HG03571 (cell line): ENCODE data around the gene SERTAD2.

Source experiments
- ATAC-seq: cut with Tn5 transposase; IDR thresholded peaks from one replicate; pipeline ENCODE4 v1.9.1; 2021; ENCODE audit not compliant: unreplicated experiment

SERTAD2 gene

GRCh38 chr2:64649626-64650025 lies 4.1 kb downstream of the SERTAD2 start:
- ATAC-seq = no peak

GRCh38 chr2:64649013-64649484 lies 4.7 kb downstream of the SERTAD2 start:
- no peak for ATAC-seq

GRCh38 chr2:64646007-64646880 lies 7.5 kb downstream of the SERTAD2 start:
- ATAC-seq = no peak

GRCh38 chr2:64644458-64645382 lies 9.0 kb downstream of the SERTAD2 start:
- ATAC-seq = peak; percentile 41

GRCh38 chr2:64643838-64644457 lies 9.8 kb downstream of the SERTAD2 start:
- no peak for ATAC-seq

GRCh38 chr2:64641599-64641998 lies 12.1 kb downstream of the SERTAD2 start:
- ATAC-seq = no peak

- ATAC-seq = no peak
Measured at GRCh38 chr2:64640153-64641044, 13.3 kb downstream of the SERTAD2 start.

GRCh38 chr2:64639691-64640090 lies 14.0 kb downstream of the SERTAD2 start:
- ATAC-seq = no peak

GRCh38 chr2:64638502-64639120 lies 15.1 kb downstream of the SERTAD2 start:
- ATAC-seq = no peak

- ATAC-seq = no peak
Measured at GRCh38 chr2:64637931-64638330, 15.8 kb downstream of the SERTAD2 start.

GRCh38 chr2:64637000-64637635 lies 16.6 kb downstream of the SERTAD2 start:
- ATAC-seq = peak; percentile 33

GRCh38 chr2:64635976-64636911 lies 17.5 kb downstream of the SERTAD2 start:
- ATAC-seq = peak; percentile 68

- no peak for ATAC-seq
Measured at GRCh38 chr2:64634345-64635267, 19.1 kb downstream of the SERTAD2 start.

GRCh38 chr2:64632835-64633819 lies 20.6 kb downstream of the SERTAD2 start:
- no peak for ATAC-seq

- no peak for ATAC-seq
Measured at GRCh38 chr2:64631771-64632170, 21.9 kb downstream of the SERTAD2 start.

GRCh38 chr2:64630752-64631151 lies 23.0 kb downstream of the SERTAD2 start:
- ATAC-seq = no peak
